GM21737 (cell line): ENCODE data around the gene KCNJ5.
A peak's percentile ranks its signal among the peaks of the same experiment; 100 is the strongest.

Experiments used
- ATAC-seq: cut with Tn5 transposase; IDR thresholded peaks from one replicate; pipeline ENCODE4 v1.9.1; 2021; ENCODE audit warnings: mild to moderate bottlenecking, moderate library complexity; ENCODE audit not compliant: unreplicated experiment

Gene KCNJ5

DNA sequence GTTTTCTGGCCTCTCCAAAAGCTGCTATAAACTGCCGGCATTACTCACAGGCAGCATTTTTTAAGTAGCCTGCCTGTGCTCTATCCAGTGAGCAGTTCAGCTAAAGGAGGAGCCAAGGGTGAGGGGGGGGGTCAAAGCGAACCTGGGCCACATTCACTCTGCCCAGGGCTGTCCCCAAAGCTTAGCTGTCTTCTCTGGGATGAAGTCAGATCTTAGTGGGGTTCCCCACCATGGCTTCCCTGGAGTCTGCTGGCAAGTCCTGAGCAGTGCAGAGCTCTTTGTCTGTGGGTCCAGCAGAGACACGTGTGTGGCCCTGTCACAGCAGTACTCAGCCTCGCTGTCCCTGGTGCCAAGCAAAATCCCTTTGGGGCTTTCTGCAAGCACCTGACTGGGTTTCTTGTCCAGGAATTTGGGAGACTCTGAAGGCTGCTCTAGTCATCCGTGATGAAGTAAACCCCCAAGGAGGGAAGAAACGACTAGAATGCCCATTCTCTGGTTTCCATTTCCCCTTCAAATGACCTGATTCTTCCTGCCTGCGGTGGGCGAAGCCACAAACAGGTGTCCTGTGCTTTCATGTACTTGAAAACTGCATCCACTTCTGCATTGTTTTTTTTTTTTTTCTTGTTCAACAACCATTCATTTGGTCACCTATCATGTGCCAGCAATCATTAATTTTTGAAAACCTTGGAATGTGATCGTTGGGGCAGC is 2.6 kb downstream of the KCNJ5 start:
- no peak for ATAC-seq

- ATAC-seq = no peak
Observed at GRCh38 chr11:128894286-128894681, 3.1 kb downstream of the KCNJ5 start.

GRCh38 chr11:128894685-128895084 is 3.5 kb downstream of the KCNJ5 start:
- no peak for ATAC-seq

GRCh38 chr11:128895526-128895925 is 4.4 kb downstream of the KCNJ5 start:
- no peak for ATAC-seq

DNA sequence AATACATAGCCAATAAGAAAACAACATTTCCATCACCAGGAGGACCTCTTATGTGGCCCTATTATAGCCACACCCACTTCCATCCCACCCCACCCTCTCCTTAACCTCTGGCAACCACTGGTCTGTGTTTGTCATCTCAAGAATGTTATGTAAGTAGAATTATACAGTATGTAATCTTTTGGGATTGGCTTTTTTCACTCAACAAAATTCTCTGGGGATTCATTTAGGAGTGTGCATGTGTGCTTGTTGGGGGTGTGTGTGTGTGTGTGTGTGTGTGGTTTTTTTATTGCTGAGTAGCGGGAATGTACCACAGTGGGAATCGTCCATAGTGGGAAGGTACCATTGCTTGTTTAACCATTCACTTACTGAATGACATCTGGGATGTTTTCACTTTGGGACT is 5.2 kb downstream of the KCNJ5 start:
- no peak for ATAC-seq

- ATAC-seq = no peak
Observed at GRCh38 chr11:128897826-128898225, 6.7 kb downstream of the KCNJ5 start.

DNA sequence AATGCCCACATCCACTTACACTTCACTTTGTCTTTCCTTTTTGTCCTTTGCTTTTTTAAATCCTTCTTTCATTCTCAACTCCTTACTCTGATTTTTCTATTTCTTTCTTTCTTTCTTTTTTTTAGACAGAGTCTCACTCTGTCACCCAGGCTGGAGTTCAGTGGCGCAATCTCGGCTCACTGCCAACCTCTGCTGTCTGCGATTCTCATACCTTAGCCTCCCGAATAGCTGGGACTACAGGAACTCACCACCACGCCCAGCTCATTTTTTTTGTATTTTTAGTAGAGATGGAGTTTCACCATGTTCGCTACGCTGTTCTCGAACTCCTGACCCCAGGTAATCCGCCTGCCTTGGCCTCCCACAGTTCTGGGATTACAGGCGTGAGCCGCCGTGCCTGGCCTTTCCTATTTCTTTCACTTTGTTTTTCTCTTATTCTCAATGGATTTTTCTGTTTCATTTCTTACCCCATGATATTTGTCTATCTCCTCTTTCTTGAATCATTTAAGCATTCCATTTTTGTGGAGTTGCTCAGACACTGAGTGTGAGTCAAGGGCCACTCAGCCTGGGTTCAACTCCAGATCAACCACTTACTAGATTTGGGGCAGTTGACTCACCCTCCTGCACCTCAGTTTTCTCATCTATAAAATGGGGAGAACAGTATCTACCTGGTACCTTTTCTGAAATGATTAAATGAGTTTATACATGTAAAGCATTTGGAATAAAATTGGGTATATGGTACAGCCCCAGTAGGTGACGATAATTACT is 7.6 kb downstream of the KCNJ5 start:
- no peak for ATAC-seq

DNA sequence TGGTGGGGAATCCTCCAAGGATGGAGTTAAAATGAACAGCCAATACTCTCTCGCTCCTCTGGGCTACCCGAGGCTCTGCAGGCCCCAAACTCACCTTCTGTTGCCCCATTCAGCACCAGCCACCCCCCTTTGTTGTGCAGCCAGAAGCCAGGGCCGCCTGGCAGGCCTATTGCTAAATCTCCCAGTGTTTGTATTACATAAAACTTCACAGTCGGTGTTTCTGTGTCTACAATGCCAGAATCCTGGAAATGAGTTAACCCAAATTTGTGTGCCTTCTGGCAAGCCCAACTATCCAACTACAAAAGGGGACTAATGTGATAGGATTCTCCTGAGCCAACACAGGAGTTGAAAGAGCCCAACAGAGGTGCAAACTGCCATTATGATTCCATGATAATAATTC is 9.3 kb downstream of the KCNJ5 start:
- no peak for ATAC-seq

- no peak for ATAC-seq
Observed at GRCh38 chr11:128901653-128902514, 10.7 kb downstream of the KCNJ5 start.

GRCh38 chr11:128902515-128903066 is 11.4 kb downstream of the KCNJ5 start:
- ATAC-seq = no peak

DNA sequence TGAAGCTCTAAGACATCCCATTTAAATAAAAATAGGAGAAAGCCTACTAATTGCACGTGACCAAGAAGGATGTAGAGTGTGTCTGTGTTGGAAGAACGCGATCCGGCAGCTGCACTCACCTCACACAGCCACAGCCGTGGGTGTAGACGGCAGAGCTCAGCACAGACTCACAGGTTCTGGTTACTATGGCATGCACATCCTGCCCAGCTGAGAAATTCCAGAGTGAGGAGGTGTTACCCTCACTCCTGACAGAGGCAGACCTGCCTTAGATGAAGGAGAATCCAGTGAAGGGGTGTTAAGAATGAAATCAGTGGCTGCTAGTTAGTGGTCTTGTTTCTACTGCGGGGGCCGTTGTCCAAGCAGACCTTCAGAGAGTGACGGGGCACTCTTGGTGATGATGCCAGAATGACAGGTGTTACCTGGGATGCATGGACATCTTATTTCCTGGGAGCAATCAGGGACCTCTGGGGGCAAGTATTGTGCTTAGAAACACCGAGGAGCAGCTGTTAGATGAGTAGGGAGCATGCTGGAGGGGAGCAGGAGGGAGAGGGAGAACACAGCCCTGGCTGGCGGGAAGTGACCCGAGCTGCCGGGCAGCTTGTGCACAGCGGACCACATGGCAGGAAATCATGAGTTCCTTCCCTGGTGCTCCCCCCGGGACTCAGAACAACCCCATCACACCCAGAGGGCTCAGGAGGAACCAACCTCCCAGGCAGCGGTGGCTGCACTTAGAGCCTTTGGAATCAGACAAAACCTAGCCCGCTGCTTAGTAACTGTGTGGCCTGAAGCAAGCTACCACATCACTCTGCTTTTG is 12.3 kb downstream of the KCNJ5 start:
- no peak for ATAC-seq

DNA sequence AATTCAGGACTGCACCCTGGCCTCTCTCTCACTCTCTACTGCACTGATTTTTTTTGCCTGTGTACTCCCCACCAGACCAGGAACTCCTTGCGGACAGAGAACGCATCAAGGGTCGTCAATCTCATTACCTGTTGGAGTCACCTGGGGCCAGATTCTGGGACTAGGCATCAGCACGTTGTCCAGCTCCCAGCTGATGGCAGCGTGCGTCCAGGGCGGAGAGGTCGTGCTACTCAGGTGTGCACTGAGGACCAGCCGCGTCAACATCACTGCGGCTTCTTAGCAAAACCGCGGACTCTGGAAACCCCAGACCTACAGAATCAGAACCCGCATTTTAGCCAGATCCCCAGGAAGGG is 13.1 kb downstream of the KCNJ5 start:
- ATAC-seq = no peak

DNA sequence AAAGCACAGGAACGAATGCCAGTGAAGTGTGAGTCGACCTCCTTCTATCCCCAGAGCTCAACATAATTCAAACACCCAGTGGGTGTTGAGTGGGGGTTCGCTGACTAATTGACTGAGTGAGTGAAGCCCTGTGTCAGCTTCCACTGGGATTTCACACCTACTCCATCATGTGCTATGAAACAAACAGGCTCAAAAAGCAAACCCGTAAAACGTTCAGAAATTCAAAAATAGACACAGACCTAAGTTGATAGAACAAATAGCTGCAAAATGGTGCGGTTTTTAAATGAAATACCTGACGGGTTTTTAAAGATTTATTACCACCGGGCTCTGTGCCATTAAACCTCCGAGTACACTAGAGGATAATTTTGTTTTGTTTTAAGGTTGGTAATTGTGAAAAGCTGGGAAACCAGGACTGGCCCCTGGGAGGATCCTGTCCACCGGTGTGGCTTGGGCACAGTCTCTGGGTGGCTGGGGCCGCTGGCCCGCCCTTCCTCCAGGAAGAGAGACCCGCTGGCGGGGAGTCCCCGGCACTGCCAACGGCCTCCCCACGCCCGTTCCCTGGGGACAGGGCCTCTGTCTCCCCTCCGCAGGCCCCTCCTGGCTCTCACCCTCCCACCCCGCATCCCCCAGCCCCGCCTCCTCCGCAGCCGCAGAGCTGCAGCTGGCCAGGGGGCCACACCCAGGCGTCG is 13.6 kb downstream of the KCNJ5 start:
- peak; percentile 47 for ATAC-seq

GRCh38 chr11:128905345-128906184 is 14.4 kb downstream of the KCNJ5 start:
- peak; percentile 42 for ATAC-seq

GRCh38 chr11:128906185-128907050 is 15.3 kb downstream of the KCNJ5 start:
- no peak for ATAC-seq

DNA sequence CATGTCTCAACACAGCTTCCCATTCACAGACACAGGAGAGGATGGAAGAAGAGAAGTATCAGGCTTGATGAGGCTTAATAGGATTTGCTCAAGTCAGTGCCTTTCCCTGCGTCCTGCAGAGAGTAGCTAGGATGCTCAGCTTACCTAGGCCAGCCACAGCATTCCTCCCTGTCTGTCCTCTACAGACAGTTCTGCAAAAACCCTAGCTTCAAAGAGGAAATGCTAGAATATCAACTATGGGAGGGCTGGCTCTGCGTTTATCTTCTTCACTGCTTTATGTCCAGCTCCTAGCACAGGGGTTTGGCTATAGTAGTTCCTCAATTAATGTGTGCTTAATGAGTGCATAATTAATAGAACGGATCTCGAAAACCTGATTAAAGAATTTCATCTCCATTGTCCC is 16.4 kb downstream of the KCNJ5 start:
- ATAC-seq = no peak

DNA sequence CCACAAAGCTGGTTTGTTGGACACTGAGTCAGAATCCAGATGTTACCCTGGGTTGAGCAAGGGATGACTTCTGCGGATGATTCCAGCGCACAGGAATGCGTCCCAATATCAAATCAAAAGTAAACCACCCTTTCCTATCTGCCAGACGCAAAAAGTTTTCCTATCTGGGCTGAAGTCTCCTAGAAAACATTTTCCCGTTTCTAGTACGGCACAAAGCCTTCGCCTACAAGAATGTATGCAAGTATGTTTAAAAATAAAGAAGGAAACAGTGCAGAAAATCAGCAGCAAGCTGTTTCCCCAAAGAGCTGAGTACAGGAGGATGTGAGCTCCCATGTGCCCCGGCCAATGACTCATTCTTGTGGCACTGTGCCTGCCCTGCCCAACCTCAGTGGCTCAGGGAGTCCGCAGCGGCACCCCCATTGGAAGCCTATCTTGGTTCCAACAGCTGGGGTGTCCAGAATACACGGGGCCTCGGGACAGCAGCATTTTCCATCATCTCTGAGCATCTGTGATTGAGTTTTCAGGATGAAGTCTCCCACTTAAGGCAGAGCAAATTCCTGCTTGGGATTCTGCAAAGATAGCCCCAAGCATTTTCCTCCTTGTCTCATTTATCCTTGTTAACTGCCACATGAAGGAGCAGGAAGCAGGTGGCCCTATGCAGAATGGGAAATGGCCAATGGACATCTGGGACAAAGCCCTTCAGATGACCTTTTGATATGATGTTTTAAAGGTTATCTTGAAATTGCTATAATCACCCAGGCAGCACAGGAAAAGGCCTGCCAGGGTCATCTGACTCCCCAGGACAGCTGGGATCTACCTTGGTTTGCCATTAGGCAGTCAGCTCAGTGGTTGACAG is 17.5 kb downstream of the KCNJ5 start:
- ATAC-seq = no peak
